ENCODE results near the gene GPRIN2.
"Not testable (repeated sequence)": the region's sequence is repeated elsewhere in the genome, so short reads cannot be mapped to it uniquely, and the experiment has no call there.

Gene GPRIN2

DNA sequence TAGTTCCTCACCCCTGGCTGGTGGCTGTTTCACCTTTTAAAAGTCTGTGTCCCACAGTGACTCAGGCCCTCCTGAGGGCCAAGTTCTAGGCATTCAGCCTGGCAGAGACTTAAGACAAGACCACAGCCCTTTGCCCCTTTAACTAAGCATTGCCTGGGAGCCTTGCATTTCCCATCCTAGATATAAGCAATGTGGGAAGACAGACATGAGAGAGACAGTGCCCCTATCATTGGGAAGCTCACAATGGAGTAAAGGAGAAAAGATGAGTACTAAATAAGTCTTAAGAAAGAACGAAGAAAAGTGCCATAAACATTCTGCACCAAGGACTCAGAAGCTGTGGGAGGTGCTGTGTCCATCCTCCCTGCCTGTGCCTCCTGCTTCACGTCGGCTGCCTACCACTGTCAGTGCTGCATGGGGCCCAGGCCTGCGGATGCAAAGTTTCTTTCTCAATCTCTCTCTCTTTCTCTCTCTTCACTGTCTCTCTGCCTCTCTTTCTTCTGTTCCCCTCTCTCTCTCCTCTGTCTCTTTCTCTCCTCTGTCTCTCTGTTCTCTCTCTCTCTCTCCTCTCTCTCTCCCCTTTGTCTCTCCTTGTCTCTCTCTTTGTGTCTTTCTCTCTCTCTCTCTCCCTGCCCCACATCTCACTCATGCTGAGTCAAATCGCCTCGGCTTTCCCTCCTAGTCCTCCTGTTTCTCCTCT lies 21.5 kb downstream of the GPRIN2 start:
- DNase-seq: no peak

GRCh38 chr10:46532256-46532655 lies 24.2 kb downstream of the GPRIN2 start:
- DNase-seq: not testable (repeated sequence)

- no peak for DNase-seq
These were observed 25.9 kb downstream of the GPRIN2 start for GRCh38 chr10:46530249-46531186.

DNA sequence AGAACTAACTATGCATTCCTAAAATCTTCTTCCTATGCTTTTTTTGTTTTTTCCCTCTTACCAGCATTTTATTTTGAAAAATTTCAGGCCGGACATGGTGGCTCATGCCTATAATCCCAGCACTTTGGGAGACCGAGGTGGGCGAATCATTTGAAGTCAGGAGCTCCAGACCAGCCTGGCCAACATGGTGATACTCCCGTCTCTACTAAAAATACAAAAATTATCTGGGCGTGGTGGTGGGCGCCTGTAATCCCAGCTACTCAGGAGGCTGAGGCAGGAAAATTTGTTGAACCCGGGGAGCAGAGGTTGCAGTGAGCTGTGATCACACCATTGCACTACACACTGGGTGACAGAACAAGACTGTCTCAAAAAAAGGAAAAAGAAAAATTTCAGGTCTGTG lies 26.7 kb downstream of the GPRIN2 start:
- DNase-seq: not testable (repeated sequence)

- no peak for DNase-seq
These were observed 27.5 kb downstream of the GPRIN2 start for GRCh38 chr10:46528675-46529615.

GRCh38 chr10:46528171-46528671 lies 28.2 kb downstream of the GPRIN2 start:
- DNase-seq: no peak

DNA sequence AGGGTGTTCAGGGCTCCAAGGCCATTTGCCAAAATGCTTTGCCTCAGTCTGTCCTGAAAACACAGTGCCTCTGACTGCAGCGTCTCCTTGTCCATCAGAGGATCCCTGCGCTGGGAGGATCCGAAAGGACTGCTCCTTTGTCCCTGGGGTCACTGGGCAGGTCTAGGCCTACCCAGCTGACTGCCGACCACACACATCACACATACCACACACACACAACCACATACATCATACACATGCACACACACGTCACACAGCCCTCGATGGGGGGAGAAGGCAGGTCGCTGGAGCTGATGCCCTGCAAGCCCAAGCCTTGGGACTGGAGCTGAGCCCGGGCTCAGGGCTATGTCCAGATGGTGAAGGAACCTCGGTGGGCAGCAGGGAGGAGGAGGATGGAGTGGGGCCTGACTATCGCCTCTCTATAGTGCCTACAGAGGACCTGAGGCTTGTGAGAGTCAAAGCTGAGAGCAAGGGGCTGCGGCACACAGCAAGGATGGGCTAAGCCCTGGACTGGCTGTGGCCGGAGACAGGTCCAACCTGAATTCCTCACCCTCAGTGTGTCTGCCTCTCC lies 29.1 kb downstream of the GPRIN2 start:
- no peak for DNase-seq

DNA sequence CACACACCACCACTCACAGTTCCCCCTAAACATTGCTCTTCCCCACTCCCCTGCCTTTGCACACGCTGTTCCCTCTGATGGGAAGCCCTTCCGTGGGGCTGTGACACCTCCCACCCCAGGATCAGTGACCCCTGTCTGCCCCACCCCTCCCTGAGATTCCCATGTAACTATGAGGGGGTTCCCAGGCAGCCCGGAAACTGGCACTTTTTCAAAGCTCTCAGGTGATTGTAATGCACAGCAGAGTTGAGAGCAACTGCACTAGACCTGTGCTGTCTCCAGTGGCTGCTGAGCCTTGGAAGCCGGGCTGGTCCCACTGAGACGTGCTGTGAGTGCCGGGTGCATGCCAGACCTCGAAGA lies 29.8 kb downstream of the GPRIN2 start:
- no peak for DNase-seq

GRCh38 chr10:46525824-46526681 lies 30.4 kb downstream of the GPRIN2 start:
- DNase-seq: no peak

DNA sequence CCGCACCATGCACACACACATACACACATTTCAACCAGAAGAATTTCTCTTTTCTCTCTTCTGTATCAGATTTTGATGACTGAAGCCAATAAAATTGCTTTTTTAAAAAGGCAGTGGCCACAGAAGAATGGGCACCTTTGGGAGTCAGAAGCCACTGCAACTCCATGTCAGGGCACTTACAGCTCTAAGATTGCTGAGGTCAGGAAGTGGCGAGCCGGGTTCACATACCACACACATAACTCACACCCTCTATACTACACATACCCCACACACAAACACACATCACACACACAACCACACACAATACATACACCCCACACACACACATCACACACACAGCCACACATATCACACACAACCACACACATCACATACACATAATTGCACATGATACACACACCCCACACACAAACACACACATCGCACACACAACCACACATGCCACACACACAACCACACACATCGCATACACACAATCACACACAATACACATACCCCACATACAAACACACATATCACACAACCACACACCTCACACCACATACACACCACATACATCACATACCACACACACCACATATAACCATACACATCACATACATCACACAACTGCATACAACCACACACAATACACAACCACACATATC lies 31.2 kb downstream of the GPRIN2 start:
- DNase-seq: no peak

GRCh38 chr10:46524472-46525176 lies 31.8 kb downstream of the GPRIN2 start:
- no peak for DNase-seq

DNA sequence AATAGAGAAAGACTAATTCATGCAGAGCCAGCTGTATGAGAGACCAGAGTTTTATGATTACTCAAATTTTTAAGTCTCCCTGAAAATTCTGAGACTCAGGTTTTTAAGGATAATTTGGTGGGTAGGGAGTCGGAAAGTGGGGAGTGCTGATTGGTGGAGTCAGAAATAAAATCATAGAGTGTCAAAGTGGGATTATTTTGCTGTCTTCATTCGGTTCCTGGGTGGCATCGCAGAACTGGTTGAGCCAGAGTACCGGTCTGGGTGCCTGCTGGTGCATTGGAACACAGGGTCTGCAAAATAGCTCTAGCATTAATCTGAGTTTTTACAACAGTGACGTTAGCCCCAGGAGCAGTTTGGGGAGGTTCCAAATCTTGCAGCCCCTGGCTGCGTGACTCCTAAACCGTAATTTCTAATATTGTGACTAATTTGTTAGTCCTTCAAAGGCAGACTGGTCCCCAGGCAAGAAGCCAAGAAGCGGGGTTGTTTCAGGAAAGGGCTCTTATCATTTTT lies 32.4 kb downstream of the GPRIN2 start:
- DNase-seq: no peak

DNA sequence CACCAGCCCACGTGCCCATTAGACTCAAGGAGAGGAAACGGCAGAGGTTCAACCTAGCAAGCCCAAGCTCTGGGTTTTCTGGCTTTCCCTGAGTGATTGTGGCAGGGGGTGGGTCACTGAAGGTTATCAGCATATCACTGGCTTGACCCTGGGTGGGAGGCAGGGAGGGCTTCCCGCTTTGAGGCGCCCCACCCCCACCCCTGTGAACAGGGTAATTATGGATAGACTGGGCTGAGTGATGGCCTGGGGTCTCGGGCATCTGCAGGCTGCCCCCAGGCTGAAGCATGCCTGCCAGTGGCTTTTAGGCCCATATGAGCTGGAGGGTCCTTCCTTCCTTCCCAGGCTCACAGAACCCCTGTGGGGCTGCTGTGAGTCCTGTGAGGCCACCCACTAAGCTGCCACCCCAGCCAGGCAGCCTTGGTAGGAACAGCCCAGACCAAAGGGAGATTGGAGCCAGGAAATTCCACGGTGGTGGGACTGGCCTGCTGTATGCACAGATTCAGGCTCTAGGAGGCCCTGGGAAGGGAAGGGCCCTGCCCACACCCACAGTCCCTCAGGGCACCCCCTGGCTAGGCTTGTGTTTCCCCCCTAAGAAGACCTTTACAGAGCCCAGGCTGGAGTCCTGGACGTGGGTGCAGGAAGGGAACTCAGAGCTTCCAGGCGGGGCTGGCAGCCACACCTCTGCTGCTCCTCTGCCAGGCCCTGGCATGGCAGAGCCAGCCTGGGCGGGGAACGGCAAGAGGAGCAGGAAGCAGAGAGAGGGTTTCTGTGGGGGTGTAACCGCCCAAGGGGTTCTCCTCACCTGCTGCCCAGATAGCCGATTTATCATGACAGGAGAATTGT lies 33.1 kb downstream of the GPRIN2 start:
- DNase-seq: no peak

- no peak for DNase-seq
These were observed 34.0 kb downstream of the GPRIN2 start for GRCh38 chr10:46522295-46523118.

DNA sequence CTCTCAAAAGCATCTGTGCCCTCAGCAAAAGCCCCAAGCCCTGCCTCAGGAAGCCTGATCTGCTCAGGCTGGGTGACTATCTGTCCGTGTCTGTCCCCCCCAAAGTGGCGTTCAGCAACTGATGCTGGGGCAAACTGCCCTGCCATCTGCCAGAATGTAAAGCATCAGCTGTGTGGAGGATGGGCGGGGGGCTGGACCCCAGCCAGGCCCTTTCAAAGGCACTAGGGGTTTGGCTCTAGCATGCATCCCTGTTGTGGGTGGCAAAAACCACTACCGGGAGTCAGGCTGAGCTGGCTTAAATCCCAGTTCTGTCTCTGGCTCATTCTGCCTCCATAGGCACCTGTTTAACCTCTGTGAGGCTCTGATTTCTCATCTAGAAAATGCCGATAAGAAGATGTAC lies 35.5 kb downstream of the GPRIN2 start:
- no peak for DNase-seq

GRCh38 chr10:46520381-46520780 lies 36.1 kb downstream of the GPRIN2 start:
- no peak for DNase-seq

GRCh38 chr10:46518028-46518725 lies 38.3 kb downstream of the GPRIN2 start:
- DNase-seq: no peak

Measured in inflammatory macrophage (primary cell).